ENCODE data around the gene SELENON. TPM values are rescaled to one million over a fixed set of nuclear protein-coding genes. Genes with fewer than 3 reads are reported as not detected.

Gene SELENON
- total RNA-seq, 4 donors from 2014 or later = 19.7 to 34.5 (median 24.5) TPM

GRCh38 chr1:25867210-25867991, 67.4 kb downstream of the SELENON start:
- Histone ChIP-seq H3K27ac (peak overlapping the region in 3 of 4 donors; percentile 12 to 52 (median 19)), H3K4me3 (no peak overlapping the region), H3K4me1 (peaks cover 27 to 68% (median 31%) of the 10 kb centered on the region in 3 donors), H3K27me3 (no peaks in the 10 kb centered on the region), H3K9me3 (no peaks in the 10 kb centered on the region), H3K36me3 (peaks cover 0 to 33% (median 4%) of the 10 kb centered on the region in 3 donors)
- TF ChIP-seq, protein P1, sequence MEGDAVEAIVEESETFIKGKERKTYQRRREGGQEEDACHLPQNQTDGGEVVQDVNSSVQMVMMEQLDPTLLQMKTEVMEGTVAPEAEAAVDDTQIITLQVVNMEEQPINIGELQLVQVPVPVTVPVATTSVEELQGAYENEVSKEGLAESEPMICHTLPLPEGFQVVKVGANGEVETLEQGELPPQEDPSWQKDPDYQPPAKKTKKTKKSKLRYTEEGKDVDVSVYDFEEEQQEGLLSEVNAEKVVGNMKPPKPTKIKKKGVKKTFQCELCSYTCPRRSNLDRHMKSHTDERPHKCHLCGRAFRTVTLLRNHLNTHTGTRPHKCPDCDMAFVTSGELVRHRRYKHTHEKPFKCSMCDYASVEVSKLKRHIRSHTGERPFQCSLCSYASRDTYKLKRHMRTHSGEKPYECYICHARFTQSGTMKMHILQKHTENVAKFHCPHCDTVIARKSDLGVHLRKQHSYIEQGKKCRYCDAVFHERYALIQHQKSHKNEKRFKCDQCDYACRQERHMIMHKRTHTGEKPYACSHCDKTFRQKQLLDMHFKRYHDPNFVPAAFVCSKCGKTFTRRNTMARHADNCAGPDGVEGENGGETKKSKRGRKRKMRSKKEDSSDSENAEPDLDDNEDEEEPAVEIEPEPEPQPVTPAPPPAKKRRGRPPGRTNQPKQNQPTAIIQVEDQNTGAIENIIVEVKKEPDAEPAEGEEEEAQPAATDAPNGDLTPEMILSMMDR (IDR thresholded peaks at IDR 0.05) = no peak
- TF ChIP-seq POLR2A (IDR thresholded peaks at IDR 0.05) = no peak
- intact Hi-C loops (cut with DNase I) = no loop called here
- WGBS, 2 donors = 46 to 54% methylated on average over 6 to 7 of the region's 9 CpGs
- DNase-seq = no peak

Other genes with a start within 250 kb of the SELENON start
- 1 to 10 TPM in 3 of 4 donors, under 1 TPM in 1; 0.91 to 7.4 (median 3.8) TPM for gene MAN1C1, start 183.4 kb upstream of the SELENON start, total RNA-seq
- 10 to 100 TPM; 24.4 to 53.8 (median 28.3) TPM for gene MTFR1L, start 19.8 kb downstream of the SELENON start, total RNA-seq
- 1 to 10 TPM; 1.3 to 5.4 (median 2.5) TPM for gene AUNIP, start 59.3 kb downstream of the SELENON start, total RNA-seq
- 10 to 100 TPM in 3 of 4 donors, 1 to 10 TPM in 1; 6.6 to 18.3 (median 12.1) TPM for gene PAQR7, start 75.5 kb downstream of the SELENON start, total RNA-seq
- gene STMN1, start 106.2 kb downstream of the SELENON start, total RNA-seq = 10 to 100 TPM; 29.6 to 65.5 (median 42.7) TPM
- gene PAFAH2, start 197.9 kb downstream of the SELENON start, total RNA-seq = 10 to 100 TPM in 3 of 4 donors, 1 to 10 TPM in 1; 8.3 to 17.2 (median 11.7) TPM
- gene EXTL1, start 221.6 kb downstream of the SELENON start, total RNA-seq = not detected
- not detected for gene SLC30A2, start 245.9 kb downstream of the SELENON start, total RNA-seq